ENCODE results near the gene SLC43A3.

DNA sequence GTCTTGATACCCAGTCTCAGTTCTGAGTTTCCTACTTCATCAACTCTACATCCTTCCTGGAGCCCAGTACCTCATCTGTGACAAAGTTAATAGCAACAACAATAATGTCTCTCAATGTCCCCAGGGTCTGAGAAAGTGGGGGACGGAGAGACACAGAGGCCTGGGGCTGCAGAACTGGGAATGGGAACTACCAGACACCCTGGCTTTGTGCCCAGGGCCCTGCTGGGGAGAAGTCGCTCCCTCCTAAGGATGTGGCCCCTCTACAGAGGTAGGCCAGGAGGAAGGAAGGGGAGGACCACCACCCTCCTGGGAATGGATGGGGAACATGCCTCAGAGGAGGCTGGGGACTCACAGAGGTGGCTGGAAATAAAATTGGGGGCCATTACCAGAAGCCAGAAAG, 51.4 kb downstream of the SLC43A3 start:
- TF ChIP-seq, protein P1, sequence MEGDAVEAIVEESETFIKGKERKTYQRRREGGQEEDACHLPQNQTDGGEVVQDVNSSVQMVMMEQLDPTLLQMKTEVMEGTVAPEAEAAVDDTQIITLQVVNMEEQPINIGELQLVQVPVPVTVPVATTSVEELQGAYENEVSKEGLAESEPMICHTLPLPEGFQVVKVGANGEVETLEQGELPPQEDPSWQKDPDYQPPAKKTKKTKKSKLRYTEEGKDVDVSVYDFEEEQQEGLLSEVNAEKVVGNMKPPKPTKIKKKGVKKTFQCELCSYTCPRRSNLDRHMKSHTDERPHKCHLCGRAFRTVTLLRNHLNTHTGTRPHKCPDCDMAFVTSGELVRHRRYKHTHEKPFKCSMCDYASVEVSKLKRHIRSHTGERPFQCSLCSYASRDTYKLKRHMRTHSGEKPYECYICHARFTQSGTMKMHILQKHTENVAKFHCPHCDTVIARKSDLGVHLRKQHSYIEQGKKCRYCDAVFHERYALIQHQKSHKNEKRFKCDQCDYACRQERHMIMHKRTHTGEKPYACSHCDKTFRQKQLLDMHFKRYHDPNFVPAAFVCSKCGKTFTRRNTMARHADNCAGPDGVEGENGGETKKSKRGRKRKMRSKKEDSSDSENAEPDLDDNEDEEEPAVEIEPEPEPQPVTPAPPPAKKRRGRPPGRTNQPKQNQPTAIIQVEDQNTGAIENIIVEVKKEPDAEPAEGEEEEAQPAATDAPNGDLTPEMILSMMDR (IDR thresholded peaks at IDR 0.05): no peak
- TF ChIP-seq POLR2A (IDR thresholded peaks at IDR 0.05): no peak

Data from body of pancreas (tissue), 4 donors.